CD4-positive, alpha-beta T cell treated with Interleukin-2 at 100 ng/mL for 4 hours (primary cell): ENCODE results near the gene HPCA.

Experiments
- DNase-seq: peaks from one replicate; pipeline ENCODE4 v3.0.0-alpha.2; 2020; ENCODE audit warnings: low spot score

The HPCA gene

DNA sequence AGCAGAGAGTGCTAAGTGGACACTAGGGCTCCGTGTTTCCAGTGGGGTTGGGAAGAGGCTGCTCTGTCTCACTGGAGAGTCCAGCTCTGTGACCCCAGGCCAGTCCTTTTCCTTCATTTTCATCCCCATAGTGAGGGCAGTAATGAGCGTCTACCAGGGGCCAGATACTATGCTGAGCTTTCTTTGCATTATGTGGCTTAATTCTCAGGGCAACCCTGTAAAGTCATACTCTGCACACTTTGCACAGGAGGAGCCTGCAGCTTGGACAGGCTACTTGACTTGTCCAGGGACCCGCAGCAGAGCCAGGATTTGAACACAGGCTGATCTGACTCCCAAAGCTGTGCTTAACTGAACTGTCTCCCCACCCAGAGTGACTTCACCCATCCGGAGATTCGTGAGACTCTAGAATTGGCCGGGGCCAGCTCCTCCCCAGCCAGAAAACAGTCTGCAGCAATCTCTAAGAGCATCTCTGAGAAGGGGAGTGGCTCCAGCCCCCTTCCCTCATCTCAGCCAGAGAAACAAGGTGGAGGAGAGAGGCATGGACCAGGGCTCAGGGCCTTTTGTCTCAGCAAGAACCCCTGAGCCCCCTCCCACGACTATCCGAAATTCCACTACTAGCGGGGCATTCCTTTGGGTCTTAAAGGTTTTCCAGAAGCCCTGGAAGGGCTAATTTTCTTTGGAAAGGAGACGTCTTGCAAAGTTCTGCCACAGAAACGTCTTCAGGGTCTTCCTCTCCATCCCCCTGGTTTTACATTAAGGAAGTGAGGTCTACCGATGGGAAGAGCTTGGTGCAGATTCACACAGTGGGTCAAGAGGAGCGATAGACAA, 14.7 kb upstream of the HPCA start:
- DNase-seq: no peak

DNA sequence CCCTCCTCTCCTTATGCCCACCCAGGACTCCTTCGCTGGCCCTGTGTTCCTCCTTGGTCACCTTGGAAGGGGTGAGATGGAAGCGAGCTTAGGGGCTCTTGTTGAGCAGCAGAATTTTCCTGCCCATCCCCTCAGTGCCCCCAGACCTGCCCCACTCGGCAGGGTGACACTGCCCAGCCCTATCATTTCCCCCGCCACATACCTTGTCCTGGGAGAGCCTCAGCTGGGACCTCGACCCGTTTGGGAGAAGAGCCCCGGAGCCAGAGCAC, 14.2 kb upstream of the HPCA start:
- no peak for DNase-seq

- DNase-seq: no peak
Measured at GRCh38 chr1:32873484-32873883, 12.8 kb upstream of the HPCA start.

DNA sequence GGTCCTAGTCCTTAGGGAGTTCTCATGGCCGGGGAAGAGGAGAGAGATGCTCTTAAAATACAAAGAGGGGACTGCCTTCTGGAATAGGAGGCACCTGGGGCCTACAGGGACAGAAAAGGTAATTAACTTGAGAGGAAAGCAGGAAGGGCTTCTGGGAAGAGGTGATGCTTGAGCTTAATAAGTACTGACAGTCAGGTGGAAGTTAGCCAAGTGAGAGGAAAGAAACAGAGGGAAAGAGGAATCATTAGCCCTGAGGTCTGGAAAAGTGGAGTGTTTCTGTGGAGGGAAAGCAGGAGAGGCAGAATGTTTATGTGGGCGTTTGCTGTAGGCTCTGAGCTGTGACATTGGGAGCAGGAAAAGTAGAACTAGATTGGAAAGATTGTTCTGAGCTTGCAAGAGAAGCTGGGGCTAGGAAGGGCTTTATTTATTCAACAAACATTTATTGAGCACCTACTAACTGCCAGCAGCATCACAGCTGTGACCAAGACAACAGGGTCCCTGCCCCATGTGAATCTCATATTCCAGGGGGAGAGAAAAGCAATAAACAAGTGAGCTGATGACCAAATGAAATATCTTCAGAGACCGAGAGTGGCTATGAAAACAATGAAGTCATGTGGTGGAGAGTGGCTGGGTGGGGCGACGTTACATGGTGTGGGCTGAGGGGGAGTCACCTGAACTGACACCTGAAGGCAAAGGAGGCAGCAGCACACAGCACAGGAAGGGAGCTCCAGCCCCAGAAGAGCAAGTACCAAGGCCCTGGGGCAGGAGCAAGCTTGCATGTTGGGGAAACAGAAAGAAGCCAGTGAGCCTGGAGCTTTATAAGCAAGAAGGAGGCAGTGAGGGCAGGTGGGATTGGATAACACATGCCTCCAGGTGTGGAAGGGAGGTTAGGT, 11.2 kb upstream of the HPCA start:
- no peak for DNase-seq

GRCh38 chr1:32876341-32877210, 9.7 kb upstream of the HPCA start:
- peak; percentile 63 for DNase-seq

GRCh38 chr1:32877211-32878110, 8.8 kb upstream of the HPCA start:
- no peak for DNase-seq

GRCh38 chr1:32878183-32878582, 8.1 kb upstream of the HPCA start:
- DNase-seq: no peak

DNA sequence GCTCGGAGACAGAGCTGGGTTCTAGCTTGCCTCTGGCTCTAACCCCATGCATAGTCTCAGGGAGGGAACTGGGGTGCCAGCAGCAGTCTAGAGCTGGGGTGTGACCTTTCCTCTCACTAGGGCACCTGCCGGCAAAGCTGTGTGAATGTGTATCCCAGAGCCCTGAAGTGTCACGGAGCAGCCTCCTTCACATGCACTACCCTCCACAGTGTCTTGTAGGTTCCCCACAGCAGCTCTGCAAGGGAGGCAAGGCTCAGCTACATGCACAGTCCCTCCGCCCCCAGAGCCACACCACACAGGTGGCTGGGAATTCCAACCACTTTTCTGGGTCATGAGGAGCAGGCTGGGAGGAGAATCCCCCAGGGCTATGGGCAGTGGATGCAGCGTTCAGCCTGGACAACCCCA, 7.7 kb upstream of the HPCA start:
- no peak for DNase-seq

- no peak for DNase-seq
Measured at GRCh38 chr1:32881291-32881690, 5.0 kb upstream of the HPCA start.

- DNase-seq: no peak
Measured at GRCh38 chr1:32881871-32882850, 4.1 kb upstream of the HPCA start.

DNA sequence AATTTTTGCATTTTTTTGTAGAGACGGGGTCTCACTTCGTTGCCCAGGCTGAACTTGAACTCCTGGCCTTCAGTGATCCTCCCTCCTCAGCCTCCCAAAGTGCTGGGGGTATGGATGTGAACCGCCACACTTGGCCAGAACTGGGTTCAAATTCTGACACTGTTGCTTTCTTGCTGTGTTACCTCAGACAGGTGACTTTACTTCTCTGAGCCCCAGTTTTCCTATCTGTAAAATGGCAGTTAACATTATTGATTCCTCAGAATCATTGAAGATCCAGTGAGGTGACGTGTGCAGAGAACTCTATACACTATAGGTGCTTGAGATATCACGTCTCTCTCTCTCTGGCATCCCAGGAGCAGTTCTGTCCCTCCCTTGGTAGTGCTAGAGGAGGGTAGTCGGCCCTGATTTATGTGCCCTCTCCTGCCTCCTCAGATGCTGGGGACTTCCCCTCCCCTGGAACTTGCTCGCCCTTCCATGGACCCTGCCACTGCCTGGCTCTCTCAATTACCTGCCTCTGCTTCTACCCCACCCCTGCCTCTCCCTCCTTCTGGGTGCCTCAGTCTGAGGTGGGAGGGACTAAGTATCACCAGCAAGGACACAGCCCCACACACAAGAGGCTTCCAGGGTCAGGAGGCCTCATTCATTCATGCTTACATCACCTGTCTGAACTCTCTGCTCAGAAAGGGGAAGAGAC, 2.8 kb upstream of the HPCA start:
- no peak for DNase-seq

DNA sequence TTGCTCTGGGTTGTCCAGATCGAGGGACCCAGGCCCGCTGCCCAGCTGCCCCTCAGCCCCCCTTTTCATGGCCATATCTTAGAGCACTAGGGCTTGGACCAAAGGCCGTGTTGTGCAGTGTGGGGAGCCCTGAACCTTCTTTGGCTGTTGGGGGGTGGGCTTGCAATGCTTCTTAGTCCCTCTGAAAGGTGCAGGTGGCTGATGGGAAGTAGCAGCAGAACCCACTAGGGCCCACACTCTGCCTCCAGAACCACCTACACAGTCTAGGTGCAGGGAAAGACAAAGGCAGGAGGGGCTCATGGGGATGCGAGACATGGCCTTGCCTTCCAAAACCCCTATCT, 2.3 kb upstream of the HPCA start:
- DNase-seq: no peak

- DNase-seq: no peak
Measured at GRCh38 chr1:32884726-32885125, 1.6 kb upstream of the HPCA start.

DNA sequence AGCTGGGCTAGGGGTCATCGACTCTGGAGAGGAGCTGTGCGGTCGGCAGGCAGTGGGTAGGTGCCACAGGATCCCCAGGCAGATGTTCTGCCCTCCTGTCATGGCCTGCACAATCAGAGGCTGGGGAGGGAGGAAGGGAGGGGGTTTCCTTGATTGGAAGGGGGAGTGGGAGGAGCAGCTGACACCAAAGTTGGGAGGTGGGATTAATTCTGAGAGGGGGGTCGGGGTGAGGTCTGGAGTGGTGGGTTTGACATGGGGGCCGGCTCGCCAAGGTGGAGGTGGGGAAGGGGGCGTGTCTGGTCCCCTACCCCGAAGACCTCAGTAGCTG, 651 bp upstream of the HPCA start:
- DNase-seq: no peak

DNA sequence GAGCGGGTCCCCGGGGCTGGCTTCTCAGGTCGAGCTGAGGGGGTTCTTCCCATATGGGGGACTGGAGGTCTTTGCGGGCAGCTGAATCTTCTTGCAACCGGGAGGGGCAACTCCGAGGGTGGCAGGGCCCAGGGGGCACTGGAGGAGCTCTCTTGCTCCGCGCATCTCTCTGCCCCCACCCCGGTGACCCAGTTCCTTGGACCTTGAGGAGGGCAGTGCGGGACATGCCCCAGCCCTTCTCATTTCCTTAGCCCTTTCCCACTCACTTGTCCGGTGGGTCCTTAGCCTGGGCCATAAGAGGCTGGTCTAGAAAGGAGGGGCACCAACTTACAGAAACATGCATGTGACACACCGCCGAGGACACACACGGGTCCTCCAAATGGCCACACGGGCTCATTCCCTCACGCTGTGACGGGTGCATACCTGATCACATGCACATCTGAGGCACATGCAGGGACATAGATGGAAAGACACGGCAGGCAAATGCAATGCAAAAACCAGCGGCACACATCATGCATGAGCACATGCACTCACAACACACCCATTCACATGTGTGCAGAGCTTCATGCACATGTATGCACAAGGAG, 630 bp downstream of the HPCA start:
- DNase-seq: no peak

GRCh38 chr1:32887623-32888022, 1.3 kb downstream of the HPCA start:
- DNase-seq: no peak

DNA sequence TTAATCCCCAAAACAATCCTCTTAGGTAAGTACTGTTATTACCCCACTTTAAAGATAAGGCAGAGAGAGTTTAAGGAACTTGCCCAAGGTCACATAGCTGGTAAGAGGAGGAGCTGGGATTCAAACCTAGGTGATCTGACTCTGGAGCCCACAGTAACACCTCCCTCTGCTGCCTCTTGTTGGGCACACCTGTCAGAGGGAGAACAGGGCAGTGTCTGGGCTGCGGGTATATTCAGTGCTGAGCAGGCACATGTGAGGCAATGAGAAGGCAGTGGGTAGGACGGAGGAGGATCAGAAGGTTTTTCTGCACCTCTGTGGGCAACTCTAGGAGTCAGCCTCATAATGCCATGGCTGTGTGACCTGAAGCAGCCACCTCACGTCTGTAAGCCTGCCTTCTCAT, 1.8 kb downstream of the HPCA start:
- no peak for DNase-seq

DNA sequence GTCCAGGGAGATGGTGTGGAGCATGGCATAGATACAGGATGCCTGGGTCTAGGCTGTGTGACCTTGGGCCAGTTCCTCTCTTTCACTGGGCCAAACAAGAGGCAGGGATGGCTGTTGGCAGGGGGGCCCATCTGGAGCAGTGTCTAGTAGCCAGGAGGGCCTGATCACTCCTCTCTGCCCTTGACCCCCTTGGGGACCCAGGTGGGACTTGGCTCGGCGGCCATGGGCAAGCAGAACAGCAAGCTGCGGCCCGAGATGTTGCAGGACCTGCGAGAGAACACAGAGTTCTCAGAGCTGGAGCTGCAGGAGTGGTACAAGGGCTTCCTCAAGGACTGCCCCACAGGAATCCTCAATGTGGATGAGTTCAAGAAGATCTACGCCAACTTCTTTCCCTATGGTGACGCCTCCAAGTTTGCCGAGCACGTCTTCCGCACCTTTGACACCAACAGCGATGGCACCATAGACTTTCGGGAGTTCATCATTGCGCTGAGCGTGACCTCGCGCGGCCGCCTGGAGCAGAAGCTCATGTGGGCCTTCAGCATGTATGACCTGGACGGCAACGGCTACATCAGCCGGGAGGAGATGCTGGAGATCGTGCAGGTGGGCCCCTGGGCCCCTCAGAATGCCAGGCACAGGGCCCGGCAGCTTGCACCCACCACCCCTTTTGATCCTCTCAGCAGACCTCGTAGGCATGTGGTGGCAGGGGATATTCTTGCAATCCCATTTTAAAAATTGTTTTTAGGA, 2.6 kb downstream of the HPCA start:
- DNase-seq: no peak

DNA sequence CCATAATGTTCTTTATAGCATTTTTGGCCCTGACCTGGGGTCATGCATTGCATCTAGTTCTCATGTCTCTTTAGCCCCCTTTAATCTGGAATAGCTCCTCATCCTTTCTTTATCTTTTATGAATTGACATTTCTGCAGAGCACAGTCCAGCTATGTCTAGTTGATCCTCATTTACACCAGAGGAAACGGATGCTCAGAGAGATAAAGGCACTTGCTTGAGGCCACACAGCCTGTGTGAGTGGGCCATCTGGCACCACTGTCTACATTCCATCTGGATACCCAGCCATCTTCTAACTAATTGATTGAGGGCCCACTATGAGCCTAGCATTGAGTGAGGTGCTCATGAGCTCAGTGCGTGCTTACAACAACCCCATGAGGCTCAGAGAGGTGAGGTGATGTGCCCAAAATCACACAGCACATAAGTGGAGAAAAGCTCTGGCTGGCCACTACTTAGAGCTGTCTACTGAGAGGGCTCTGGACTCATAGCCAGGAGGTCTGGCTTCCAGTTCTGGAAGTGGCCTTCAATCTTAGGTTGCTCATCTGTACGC, 3.5 kb downstream of the HPCA start:
- no peak for DNase-seq
